Measurements from ENCODE around the gene MAD1L1. TPM values are rescaled to one million over a fixed set of nuclear protein-coding genes. Genes with fewer than 3 reads are reported as not detected.

Gene MAD1L1
- total RNA-seq, 1 donor from 2014 or later: 53.8 TPM

DNA sequence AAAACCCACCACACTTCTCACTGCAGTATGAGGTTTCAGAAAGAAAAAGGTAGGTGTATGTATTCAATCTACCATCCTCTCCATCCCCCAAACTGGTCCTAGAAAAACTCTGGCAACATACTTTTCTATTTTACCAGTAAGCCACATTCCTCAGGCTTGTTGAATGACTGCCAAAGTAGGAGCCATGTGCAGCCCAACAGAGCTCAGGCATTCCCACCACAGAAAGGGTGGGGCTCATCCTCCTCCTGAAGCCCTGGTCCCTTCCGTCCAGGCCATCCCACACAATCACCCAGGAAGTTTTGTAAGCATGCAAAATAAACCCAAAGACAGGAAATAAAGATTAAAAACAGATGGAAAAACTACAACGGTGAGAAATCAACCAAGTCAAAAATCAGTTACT, 57.2 kb downstream of the MAD1L1 start:
- Mint-ChIP-seq H3K4me3 (no peak overlapping the region), H3K27ac (ENCODE audit: unreplicated experiment) (peak overlapping the region; percentile 10), H3K36me3 (ENCODE audit: low read depth) (peaks cover 18% of the 10 kb centered on the region), H3K4me1 (peaks cover 16% of the 10 kb centered on the region), H3K27me3 (ENCODE audit: low read depth) (no peaks in the 10 kb centered on the region), H3K9me3 (no peaks in the 10 kb centered on the region)
- TF ChIP-seq, protein P1, sequence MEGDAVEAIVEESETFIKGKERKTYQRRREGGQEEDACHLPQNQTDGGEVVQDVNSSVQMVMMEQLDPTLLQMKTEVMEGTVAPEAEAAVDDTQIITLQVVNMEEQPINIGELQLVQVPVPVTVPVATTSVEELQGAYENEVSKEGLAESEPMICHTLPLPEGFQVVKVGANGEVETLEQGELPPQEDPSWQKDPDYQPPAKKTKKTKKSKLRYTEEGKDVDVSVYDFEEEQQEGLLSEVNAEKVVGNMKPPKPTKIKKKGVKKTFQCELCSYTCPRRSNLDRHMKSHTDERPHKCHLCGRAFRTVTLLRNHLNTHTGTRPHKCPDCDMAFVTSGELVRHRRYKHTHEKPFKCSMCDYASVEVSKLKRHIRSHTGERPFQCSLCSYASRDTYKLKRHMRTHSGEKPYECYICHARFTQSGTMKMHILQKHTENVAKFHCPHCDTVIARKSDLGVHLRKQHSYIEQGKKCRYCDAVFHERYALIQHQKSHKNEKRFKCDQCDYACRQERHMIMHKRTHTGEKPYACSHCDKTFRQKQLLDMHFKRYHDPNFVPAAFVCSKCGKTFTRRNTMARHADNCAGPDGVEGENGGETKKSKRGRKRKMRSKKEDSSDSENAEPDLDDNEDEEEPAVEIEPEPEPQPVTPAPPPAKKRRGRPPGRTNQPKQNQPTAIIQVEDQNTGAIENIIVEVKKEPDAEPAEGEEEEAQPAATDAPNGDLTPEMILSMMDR (conservative IDR thresholded peaks at IDR 0.05): no peak
- DNase-seq (ENCODE audit: low read depth, low spot score): no peak

DNA sequence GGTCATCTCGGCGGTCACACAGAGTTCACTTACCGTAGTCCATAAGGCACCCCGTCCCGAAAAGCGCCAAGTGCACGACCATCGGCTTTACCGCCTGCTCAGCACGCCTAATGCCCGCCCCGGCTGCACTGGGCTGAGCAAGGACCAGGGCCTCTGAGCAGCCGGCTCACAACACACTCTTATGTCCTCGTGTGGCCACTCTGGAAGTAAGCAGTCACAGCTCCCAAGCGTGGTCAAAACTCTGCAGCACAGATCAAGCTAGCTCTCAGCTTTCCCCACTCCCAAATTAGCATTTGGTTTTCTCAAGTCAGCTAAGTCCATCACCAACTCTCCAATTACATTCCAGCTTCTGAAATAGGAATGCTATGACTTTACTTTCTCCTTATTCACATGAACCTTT, 57.7 kb downstream of the MAD1L1 start:
- Mint-ChIP-seq H3K4me1 (peaks cover 18% of the 10 kb centered on the region), H3K27ac (ENCODE audit: unreplicated experiment) (no peak overlapping the region)

DNA sequence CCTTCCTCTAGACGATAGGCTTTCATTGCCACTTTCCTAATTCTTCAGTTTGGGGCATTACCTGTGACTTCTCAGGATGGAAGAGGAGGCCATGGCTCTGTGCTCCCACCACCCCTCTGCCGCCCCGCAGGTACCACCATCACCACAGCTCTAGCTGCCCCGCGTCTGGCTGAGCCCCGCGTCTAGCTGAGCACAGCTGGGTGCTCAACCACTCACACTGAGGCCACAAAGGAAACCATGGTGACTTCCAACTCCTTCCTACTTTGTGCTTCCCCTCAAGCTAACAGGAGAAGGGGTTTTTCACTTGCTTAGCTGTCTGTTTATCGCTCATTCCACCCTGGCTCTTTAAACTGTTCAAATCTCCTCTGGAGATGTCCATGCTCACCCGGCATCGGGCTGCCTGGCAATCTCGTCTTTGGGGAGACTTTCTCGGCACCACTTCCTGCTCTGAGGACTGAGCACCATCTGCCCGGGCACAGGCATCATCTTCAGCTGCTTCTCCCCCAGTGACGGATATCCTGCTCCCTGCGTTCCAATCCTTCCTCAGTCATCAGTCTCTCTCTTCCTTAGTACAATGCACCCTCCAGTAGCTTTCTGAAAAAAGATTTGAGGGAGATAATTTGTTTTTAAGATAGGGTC, 59.4 kb downstream of the MAD1L1 start:
- Mint-ChIP-seq H3K27ac (ENCODE audit: unreplicated experiment) (no peak overlapping the region), H3K9me3 (no peaks in the 10 kb centered on the region), H3K36me3 (ENCODE audit: low read depth) (peaks cover 21% of the 10 kb centered on the region), H3K4me3 (no peak overlapping the region), H3K27me3 (ENCODE audit: low read depth) (no peaks in the 10 kb centered on the region), H3K4me1 (peaks cover 30% of the 10 kb centered on the region)
- no peak for DNase-seq (ENCODE audit: low read depth, low spot score)
- TF ChIP-seq, protein P1 (conservative IDR thresholded peaks at IDR 0.05): no peak

More for the DNA sequence above, 57.7 kb downstream of the MAD1L1 start:
- DNase-seq (ENCODE audit: low read depth, low spot score): no peak
- H3K36me3 Mint-ChIP-seq (ENCODE audit: low read depth): peaks cover 18% of the 10 kb centered on the region
- no peak overlapping the region for H3K4me3 Mint-ChIP-seq
- H3K27me3 Mint-ChIP-seq (ENCODE audit: low read depth): no peaks in the 10 kb centered on the region
- TF ChIP-seq, protein P1 (conservative IDR thresholded peaks at IDR 0.05): no peak
- no peaks in the 10 kb centered on the region for H3K9me3 Mint-ChIP-seq

DNA sequence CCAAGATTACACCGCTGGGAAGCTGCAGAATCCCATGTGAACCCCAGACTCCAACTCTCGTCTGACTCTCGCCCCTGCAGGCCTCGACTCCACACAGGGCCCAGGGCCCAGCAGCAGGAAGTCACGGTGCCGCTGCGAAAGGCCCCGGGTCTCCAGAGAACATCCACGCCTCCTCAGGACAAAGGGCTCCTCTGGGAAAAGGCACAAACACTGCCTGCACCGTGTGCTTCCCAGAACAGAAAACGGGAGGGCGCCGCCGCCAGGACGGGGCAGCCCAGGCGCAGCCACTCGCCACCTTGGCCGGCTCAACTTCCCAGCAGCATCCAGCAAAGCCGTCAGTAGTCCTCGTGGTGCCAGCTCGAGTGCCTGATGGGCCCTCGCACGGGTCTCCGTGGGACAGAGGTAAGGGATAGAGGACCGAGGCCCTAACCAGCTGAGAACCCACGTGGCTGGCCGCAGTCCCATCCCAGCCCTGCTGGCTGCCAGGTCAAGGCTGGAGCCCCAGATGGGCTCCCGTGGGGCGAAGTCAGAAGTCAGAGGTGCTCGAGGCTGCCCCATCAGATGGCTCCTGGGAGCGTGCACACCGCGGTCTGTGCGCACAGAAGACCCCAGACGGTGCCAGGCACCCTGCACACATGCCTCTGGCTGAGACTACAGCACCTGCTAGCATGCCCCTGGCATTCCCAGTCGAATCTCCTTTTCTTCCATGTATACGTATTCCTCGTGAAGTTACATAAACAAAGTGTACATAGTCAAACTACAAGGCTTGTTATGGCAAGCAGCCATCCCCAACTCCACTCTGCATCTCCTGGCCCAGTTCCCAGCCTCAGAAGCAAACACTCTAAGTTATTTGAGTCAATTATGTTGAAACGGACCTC, 60.2 kb downstream of the MAD1L1 start:
- DNase-seq (ENCODE audit: low read depth, low spot score): no peak
- TF ChIP-seq, protein P1 (conservative IDR thresholded peaks at IDR 0.05): no peak
- Mint-ChIP-seq H3K36me3 (ENCODE audit: low read depth) (peaks cover 21% of the 10 kb centered on the region), H3K4me3 (no peak overlapping the region), H3K27me3 (ENCODE audit: low read depth) (no peaks in the 10 kb centered on the region), H3K27ac (ENCODE audit: unreplicated experiment) (no peak overlapping the region), H3K4me1 (peaks cover 34% of the 10 kb centered on the region), H3K9me3 (no peaks in the 10 kb centered on the region)

DNA sequence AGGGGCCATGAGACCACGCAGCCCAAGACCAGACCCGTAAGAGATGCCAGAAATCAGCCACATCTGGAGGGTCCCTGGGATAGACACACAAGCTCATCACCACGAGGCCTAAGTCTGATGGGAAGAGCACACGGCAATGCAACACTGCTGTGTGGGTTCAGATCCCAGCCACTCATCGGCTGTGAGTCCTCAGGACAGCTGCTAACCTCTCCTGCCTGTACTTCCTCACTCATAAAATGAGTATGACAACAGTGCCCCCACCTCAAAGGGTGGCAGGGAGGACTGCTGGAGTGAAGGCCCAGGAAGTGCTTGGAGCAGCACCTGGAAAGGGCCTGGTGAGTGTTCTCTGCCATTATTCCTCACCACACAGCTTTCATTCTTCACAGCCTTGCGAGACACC, 60.9 kb downstream of the MAD1L1 start:
- no peaks in the 10 kb centered on the region for H3K27me3 Mint-ChIP-seq (ENCODE audit: low read depth)
- no peak for DNase-seq (ENCODE audit: low read depth, low spot score)
- H3K4me1 Mint-ChIP-seq: peaks cover 34% of the 10 kb centered on the region
- peaks cover 21% of the 10 kb centered on the region for H3K36me3 Mint-ChIP-seq (ENCODE audit: low read depth)
- H3K4me3 Mint-ChIP-seq: no peak overlapping the region
- no peak overlapping the region for H3K27ac Mint-ChIP-seq (ENCODE audit: unreplicated experiment)
- no peaks in the 10 kb centered on the region for H3K9me3 Mint-ChIP-seq
- TF ChIP-seq, protein P1 (conservative IDR thresholded peaks at IDR 0.05): no peak

Measured in neural crest cell (in vitro differentiated cells).